Epithelial cell of esophagus (primary cell): ENCODE measurements around the gene RIT2.
"Not testable (repeated sequence)": the region's sequence is repeated elsewhere in the genome, so short reads cannot be mapped to it uniquely, and the experiment has no call there.

Experiments
- DNase-seq: peaks from one replicate; pipeline ENCODE4 v3.0.0; 2010; ENCODE audit warnings: low read depth
- H3K4me3 ChIP-seq: 2 replicates; pipeline ENCODE4 v1.5.1; 2011; ENCODE audit warnings: mild to moderate bottlenecking, low read length, control low read depth
- TF ChIP-seq, protein P1 (sequence below): IDR thresholded peaks from 2 replicates; pipeline ENCODE4 v1.5.1; 2011; ENCODE audit warnings: low read depth, mild to moderate bottlenecking, low read length, control low read depth, inconsistent platforms; ENCODE audit not compliant: insufficient read depth; ENCODE audit errors: missing control alignments

RIT2 gene

GRCh38 chr18:42807887-42808286 is 307.6 kb downstream of the RIT2 start:
- DNase-seq, result no peak
- no peak overlapping the region for H3K4me3 ChIP-seq
- TF ChIP-seq, protein P1, sequence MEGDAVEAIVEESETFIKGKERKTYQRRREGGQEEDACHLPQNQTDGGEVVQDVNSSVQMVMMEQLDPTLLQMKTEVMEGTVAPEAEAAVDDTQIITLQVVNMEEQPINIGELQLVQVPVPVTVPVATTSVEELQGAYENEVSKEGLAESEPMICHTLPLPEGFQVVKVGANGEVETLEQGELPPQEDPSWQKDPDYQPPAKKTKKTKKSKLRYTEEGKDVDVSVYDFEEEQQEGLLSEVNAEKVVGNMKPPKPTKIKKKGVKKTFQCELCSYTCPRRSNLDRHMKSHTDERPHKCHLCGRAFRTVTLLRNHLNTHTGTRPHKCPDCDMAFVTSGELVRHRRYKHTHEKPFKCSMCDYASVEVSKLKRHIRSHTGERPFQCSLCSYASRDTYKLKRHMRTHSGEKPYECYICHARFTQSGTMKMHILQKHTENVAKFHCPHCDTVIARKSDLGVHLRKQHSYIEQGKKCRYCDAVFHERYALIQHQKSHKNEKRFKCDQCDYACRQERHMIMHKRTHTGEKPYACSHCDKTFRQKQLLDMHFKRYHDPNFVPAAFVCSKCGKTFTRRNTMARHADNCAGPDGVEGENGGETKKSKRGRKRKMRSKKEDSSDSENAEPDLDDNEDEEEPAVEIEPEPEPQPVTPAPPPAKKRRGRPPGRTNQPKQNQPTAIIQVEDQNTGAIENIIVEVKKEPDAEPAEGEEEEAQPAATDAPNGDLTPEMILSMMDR, result no peak

- H3K4me3 ChIP-seq, result no peak overlapping the region
- TF ChIP-seq, protein P1, result no peak
- DNase-seq, result no peak
These were observed 313.8 kb downstream of the RIT2 start for GRCh38 chr18:42801706-42802105.

DNA sequence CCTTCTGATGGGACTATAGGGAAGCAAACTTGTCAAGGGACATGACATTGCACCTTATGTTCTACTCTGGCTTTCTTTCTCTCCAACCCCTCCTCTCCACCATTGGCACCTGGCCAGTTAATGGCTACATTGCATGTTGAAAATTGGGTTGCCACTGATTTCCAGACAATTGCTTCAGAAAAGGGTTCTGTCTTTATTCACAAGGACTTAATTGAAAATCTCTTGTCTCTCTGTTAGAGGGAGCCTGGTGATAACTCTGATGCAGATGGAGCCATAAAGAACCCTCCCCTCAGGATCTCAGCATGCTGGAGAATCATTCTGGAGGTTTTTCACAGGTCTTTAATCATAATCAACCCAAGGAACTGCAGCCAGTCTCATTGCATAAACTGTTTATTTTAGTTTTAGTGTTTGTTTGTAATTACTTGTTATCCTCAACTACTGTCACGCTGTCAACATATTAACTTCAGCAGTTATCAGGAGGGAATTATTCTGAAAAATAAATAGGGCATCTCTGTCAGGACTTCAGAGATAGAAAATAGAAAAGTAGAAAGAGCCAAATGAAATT is 316.8 kb downstream of the RIT2 start:
- no peak for DNase-seq
- TF ChIP-seq, protein P1, result no peak
- no peak overlapping the region for H3K4me3 ChIP-seq

GRCh38 chr18:42795213-42795789 is 320.2 kb downstream of the RIT2 start:
- not testable (repeated sequence) for DNase-seq, H3K4me3 ChIP-seq

DNA sequence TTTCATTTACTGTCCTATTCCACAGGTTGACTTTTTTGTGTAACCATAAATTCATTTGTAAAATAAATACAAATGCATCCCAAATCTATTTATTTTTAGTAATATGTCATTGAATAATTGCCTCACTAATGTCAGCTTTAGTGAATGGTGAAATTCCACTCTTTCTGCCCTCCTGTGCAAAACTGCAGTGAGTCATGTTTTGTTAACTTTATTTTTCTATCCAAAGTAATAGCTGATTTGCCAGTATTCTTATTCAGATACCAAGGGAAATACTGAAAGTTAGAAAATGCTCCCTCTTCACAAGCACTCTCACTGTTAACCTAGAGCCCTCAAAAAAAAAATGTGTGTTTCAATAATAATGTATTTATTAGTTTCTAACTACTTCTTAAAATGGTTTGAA is 322.8 kb downstream of the RIT2 start:
- DNase-seq, result no peak
- no peak overlapping the region for H3K4me3 ChIP-seq
- TF ChIP-seq, protein P1, result no peak

DNA sequence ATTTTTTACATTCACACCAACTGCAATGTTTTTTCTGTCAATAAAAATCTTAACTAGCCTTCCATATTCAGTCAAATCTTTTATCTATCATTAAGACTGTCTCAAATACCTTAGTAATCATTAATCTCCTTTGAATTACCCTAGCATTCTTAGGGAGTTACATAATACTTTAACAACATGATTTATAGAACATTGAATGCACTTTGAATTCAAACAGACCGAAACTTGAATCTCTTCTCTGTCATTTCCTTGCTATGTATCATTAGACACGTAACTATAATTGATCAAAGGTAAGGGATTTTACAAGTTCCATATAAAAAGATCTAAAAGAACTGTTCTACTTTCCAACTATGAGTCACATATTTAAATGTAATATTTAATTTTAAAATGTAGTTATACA is 330.9 kb downstream of the RIT2 start:
- TF ChIP-seq, protein P1, result no peak
- no peak overlapping the region for H3K4me3 ChIP-seq
- DNase-seq, result no peak

DNA sequence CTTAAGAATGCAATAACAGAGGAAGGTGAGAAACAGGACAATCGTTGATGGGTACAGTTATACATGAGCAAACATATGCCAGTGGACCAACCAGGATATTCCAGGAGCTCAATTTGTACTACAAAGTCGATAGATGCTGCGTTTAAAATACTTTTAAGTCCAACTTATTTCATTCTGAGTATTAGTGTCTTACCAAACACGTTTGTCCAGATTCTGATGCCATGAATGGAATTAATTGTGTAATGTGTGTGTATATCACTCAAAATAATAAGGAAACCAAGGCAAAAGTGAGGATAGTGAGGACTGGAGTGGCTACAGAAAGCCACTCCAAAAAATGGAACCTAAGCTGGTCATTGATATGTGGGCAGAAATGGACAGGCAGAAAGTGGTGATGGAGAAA is 332.6 kb downstream of the RIT2 start:
- H3K4me3 ChIP-seq, result no peak overlapping the region
- peak; percentile 29 for DNase-seq
- TF ChIP-seq, protein P1, result no peak
